ENCODE results near the gene FAM20B.
"Not testable (repeated sequence)": the region's sequence is repeated elsewhere in the genome, so short reads cannot be mapped to it uniquely, and the experiment has no call there.

Gene FAM20B

GRCh38 chr1:179023946-179024650 is 1.6 kb upstream of the FAM20B start:
- DNase-seq (ENCODE audit: low spot score), result no peak

DNA sequence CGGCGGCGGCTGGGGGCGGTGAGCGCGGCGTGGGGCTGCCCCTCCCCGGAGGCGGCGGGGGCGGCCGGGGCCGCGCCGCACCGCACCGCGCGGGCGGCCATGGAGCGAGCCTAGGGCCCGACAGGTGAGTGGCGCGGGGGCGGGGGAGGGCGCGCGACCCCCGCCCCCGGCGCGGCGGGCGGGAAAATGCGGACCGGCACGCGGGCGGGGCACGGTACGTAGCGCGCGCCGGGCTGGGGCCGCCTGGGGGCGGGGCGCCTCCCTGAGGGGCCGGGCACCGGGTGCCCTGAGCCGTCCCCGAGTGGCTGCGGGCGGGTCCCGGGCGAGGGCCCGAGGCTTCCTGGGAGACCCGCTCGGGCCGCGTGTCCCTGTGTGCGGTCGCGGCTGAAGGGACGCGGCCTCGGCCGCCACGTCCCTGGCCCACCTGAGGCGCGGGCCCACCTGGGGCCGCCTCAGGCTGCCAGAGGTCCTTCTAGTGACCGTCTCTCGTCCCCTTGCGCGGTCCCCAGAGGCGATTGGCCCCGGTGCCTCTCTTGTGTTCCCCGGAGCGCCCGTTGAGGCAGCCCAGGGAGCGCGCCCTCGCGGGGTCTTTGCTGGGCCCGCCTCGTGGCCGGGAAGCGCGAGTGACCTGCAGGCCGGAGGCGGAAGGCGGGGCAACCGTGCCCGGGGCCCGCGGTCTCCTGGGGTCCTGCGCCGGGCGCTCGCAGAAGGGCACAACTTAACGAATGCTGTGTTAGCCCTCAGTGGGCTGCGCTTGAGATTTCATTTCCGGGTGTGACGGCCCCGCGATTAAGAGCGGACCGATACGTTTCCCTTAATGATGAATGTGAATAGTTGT is 500 bp downstream of the FAM20B start:
- peak; percentile 76 for DNase-seq (ENCODE audit: low spot score)

- DNase-seq (ENCODE audit: low spot score), result no peak
Measured at GRCh38 chr1:179026813-179027669, 1.3 kb downstream of the FAM20B start.

DNA sequence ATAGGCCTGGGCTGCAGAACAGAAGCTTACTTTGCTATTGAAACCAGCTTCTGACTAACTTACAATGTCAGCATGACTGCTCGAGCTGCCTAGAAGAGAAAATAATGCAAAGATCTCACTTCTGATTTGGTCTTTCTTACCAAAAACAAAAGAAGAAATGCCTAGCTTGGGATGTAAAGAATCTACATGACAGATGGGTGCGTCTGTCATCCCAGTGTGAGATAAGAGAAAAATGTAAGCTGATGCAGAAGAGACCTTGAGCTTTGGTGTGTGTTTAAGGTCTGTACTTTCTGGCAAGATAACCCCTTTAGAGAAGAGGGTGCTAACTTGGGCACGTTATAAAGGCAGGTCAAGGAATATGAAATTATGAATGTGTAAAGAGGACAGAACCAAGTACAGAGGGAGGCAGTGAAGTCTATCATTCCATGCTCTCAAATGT is 3.6 kb downstream of the FAM20B start:
- DNase-seq (ENCODE audit: low spot score), result no peak

- DNase-seq (ENCODE audit: low spot score), result no peak
Measured at GRCh38 chr1:179030130-179030529, 4.4 kb downstream of the FAM20B start.

DNA sequence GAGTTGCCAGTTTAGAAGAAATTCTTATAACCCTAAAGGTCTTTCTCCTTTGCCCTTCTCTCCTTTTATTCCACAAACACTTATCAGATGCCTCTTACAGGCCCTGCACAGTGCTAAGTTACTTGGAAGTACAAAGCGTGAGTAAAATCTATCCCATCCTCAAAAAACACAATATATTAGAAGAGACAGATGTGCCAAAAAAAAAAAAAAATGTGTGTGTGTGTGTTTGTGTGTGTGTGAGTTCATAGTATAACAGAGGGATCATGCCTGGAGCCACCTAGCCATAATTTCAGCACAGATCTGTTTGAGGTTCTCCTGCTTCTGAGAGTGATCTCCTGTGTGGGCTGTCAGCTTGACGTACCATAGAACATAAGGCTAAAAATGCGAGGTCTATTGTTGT is 5.0 kb downstream of the FAM20B start:
- no peak for DNase-seq (ENCODE audit: low spot score)

DNA sequence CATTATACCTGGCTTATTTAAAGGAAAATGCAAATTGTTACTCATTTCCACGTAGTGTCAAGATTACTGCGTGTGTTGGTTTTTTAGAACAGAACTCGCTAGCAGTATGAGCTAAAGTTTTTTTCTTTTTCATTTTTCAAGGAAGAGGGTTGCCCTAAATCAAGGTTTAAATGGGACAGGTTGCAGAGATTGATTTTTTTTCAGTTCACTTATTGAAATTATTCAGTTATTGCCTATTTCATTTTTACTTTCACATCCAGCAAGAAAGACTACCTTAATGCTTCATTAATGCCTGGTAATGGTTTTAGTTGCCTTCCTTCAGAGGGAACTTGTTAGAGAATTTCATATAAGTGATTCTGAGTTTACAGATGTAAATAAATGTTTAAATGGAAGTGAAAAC is 5.6 kb downstream of the FAM20B start:
- no peak for DNase-seq (ENCODE audit: low spot score)

DNA sequence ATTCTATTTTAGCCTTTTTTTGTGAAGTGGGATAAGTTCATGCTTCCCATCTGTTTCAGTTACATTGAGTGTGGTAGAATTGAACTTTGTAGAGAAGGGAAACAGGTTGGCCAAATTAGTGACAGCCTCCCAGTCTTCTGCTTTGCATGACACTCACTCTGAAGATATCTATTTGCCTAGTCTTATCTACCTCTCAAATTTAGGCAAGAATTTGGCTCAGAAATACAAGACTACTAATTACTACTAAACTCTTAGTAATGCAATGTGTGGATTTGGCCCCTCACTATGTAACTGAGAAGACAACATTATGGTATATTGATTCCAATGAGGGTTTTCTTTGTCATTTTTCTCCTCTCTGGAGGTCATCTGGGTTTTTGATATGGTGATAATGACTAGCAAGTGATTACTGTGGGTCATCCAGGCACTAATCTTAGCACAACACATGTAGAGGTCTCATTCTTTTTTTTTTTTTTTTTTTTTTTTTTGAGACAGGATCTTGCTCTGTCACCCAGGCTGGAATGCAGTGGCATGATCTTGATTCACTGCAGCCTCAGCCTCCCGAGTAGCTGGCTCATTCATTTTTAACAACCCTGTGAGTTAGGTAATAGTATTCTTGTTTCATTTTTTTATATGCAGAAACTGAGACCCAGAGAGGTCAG is 6.3 kb downstream of the FAM20B start:
- DNase-seq (ENCODE audit: low spot score), result no peak

DNA sequence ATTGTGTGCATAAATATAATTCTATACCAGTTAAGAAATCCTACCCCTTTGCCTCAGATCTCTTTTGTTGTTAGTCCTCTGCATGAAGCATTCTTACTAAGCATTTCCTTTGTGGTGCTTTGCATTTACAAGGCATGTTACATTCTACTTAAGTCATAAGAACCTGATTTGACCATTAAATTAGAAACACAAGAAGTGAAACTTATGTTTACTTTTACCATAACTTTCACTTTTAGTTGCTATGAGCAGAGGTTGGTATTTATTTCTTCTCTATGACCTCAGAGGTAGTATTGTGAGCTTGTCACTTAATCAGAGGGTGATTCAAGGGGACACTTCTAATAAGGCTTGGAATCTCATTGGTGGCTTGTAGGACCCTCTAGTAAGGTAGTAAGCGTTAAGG is 9.0 kb downstream of the FAM20B start:
- DNase-seq (ENCODE audit: low spot score), result peak; percentile 13

DNA sequence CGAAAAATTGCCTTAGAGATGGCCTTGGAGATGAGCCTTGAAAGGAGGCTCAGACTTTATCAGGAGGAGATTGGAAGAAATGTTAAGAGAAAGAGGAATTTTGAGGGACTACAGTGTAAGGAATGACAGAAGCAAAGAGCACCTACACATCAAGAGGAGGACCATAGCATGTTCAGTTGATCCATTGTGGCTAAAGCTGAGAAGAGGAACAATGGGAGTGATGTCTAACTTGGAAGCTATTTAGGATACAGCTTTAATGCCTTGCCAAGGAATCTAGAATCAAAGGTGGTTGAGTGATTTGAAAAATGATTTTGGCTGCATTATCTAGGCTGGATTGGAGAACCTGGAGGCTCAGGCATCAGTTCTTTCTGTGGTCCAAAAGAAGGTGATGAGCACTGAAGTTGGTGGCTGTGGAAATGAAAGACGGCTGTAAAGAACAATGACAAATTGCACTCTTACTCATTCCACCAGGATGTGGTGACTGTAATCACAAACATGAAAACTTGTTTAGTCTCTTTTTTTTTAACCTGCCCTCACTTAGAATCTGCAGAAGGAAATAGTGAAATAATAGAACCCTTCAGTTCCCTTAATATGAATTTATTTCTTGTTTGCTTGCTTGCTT is 11.3 kb downstream of the FAM20B start:
- DNase-seq (ENCODE audit: low spot score), result peak; percentile 49

GRCh38 chr1:179038528-179039281 is 13.0 kb downstream of the FAM20B start:
- no peak for DNase-seq (ENCODE audit: low spot score)

- DNase-seq (ENCODE audit: low spot score), result not testable (repeated sequence)
Measured at GRCh38 chr1:179039502-179040174, 13.9 kb downstream of the FAM20B start.

GRCh38 chr1:179040175-179040551 is 14.5 kb downstream of the FAM20B start:
- DNase-seq (ENCODE audit: low spot score), result not testable (repeated sequence)

DNA sequence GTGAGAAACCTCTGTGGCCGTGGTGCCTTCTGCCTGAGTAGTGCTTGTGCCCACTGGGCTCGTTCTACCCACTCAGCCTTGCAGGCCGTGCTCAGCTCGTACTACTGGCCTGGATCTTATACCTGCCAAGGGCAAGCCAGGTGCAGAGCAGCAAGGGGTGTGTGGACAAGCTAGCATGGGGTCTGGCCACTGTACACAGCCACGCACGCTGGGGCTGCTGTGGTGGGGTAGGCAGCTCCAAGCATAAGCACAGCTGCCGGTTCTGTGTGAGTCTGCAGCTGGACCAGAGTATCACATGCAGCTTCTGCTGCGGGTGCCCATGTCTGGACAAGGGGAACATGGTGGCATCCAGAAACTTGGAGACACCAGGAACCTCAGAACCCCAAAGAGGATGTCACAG is 16.4 kb downstream of the FAM20B start:
- DNase-seq (ENCODE audit: low spot score), result no peak

GRCh38 chr1:179042700-179043099 is 17.0 kb downstream of the FAM20B start:
- no peak for DNase-seq (ENCODE audit: low spot score)

DNA sequence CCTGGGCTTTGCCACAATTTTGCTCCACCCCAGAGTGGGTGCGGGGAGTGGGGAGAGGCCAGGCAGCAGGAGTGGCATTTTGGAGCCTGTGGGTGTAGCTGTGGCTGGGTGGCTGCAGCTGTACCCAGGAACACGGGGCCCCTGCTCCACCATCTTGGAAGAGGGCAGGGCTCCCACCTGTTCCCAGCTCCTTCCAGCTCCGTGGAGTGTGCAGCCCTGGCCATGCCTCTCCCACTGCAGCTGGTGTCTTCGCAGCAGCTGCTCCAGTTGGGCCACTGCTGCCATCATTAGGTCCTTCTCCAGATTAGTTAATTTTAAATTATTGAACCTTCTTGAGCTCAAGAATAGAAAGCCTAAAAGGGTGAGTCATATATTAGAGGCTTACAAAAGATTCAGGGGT is 17.6 kb downstream of the FAM20B start:
- no peak for DNase-seq (ENCODE audit: low spot score)

DNA sequence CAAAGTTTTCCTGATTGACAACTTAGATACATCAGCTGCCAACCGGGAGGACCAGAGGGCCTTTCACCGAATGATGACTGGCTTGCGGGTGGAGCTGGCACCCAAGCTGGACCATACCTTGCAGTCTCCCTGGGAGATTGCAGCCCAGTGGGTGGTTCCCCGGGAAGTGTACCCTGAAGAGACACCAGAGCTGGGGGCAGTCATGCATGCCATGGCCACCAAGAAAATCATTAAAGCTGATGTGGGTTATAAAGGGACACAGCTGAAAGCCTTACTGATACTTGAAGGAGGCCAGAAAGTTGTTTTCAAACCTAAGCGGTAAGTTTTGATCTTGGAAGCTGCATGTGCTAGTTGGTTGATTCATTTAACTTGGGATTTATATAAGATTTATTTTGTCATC is 18.2 kb downstream of the FAM20B start:
- DNase-seq (ENCODE audit: low spot score), result no peak

DNA sequence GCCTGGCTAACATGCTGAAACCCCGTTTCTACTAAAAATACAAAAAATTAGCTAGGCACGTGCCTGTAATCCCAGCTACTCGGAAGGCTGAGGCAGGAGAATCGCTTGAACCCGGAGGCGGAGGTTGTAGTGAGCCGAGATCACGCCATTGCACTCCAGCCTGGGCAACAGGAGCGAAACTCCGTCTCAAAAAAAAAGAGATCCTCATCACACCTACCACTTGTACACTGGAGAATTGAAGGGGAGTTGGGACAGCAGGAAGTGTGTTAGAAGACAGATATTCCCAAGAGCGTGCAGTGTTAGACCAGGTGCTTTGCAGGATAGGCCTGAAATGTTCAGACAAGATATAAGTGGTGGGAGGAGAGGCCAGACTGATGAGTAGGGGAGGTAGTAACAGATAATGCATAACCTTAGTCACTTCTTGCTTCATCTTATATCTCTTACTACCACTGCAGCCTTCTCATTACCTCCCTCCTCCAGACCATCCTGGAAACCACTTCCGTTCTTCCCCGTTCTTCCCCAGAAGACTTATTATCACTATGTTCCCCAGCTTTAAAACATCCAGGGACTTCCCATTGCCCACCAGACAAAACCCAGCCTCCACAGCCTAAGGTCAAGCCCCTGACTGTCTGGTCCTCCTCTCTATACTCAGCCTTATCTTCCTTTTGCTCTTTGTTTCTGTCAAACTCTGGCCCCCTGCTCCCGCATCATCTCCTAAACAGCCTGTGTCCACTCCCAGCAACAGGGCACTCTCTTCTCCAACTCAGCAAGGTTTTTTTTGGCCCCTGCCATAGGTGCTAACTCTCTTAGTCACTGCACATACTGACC is 21.3 kb downstream of the FAM20B start:
- no peak for DNase-seq (ENCODE audit: low spot score)

- no peak for DNase-seq (ENCODE audit: low spot score)
Measured at GRCh38 chr1:179047636-179047997, 21.9 kb downstream of the FAM20B start.

All from CD4-positive, alpha-beta T cell treated with Interleukin-2 at 100 ng/mL for 4 hours (primary cell).